Fibroblast of skin of scalp (primary cell): ENCODE results near the gene CCDC32. TPM values are rescaled to one million over a fixed set of nuclear protein-coding genes. Genes with fewer than 3 reads are reported as not detected.
"Not testable (repeated sequence)": the region's sequence is repeated elsewhere in the genome, so short reads cannot be mapped to it uniquely, and the experiment has no call there.

ENCODE experiments used
- DNase-seq: peaks from one replicate; pipeline ENCODE4 v3.0.0-alpha.2; 2013
- polyA plus RNA-seq, 2 experiments: library from polyadenylated mRNA; unstranded; fragments of 120-200 nt; gene quantifications; one replicate each; pipeline ENCODE4 v1.2.1, GENCODE V29; 2013; ENCODE audit not compliant: insufficient read length in 2 of 2

CCDC32 gene
- 15.0 TPM for polyA plus RNA-seq (2013, experiment 1 of 2; ENCODE audit: insufficient read length)
- polyA plus RNA-seq (2013, experiment 2 of 2; ENCODE audit: insufficient read length): 15.5 TPM

GRCh38 chr15:40564591-40565332 lies at the start of gene CCDC32:
Gene CCDC32, minus strand, starts transcription at chr15:40565042. Its CDS starts 2,027 bp downstream, at chr15:40563015.
- peak; percentile 99 for DNase-seq

GRCh38 chr15:40613080-40613479 lies 48.2 kb upstream of the CCDC32 start:
- no peak for DNase-seq

GRCh38 chr15:40603935-40604334 lies 39.1 kb upstream of the CCDC32 start:
- DNase-seq: no peak

- no peak for DNase-seq
Measured at GRCh38 chr15:40600956-40601355, 36.1 kb upstream of the CCDC32 start.

GRCh38 chr15:40598672-40599071 lies 33.8 kb upstream of the CCDC32 start:
- no peak for DNase-seq

GRCh38 chr15:40598126-40598525 lies 33.3 kb upstream of the CCDC32 start:
- peak; percentile 32 for DNase-seq

- no peak for DNase-seq
Measured at GRCh38 chr15:40597024-40597423, 32.2 kb upstream of the CCDC32 start.

- no peak for DNase-seq
Measured at GRCh38 chr15:40595773-40596172, 30.9 kb upstream of the CCDC32 start.

GRCh38 chr15:40595219-40595618 lies 30.4 kb upstream of the CCDC32 start:
- DNase-seq: no peak

GRCh38 chr15:40594429-40594836 lies 29.6 kb upstream of the CCDC32 start:
- DNase-seq: peak; percentile 53

- DNase-seq: peak; percentile 95
Measured at GRCh38 chr15:40593588-40594428, 29.0 kb upstream of the CCDC32 start, which contains the start of gene KNL1. Gene KNL1, plus strand, starts transcription at chr15:40594249. Its CDS starts 8,683 bp downstream, at chr15:40602932.

GRCh38 chr15:40593165-40593564 lies 28.3 kb upstream of the CCDC32 start:
- no peak for DNase-seq

- DNase-seq: no peak
Measured at GRCh38 chr15:40591389-40591788, 26.5 kb upstream of the CCDC32 start.

- no peak for DNase-seq
Measured at GRCh38 chr15:40590667-40591050, 25.8 kb upstream of the CCDC32 start.

GRCh38 chr15:40584191-40584590 lies 19.3 kb upstream of the CCDC32 start:
- DNase-seq: no peak

GRCh38 chr15:40582726-40583246 lies 17.9 kb upstream of the CCDC32 start:
- DNase-seq: peak; percentile 14

GRCh38 chr15:40581796-40582195 lies 17.0 kb upstream of the CCDC32 start:
- DNase-seq: not testable (repeated sequence)

GRCh38 chr15:40578892-40579291 lies 14.1 kb upstream of the CCDC32 start:
- no peak for DNase-seq

- not testable (repeated sequence) for DNase-seq
Measured at GRCh38 chr15:40576914-40577313, 12.1 kb upstream of the CCDC32 start.

GRCh38 chr15:40575113-40575512 lies 10.3 kb upstream of the CCDC32 start:
- DNase-seq: no peak

- peak; percentile 93 for DNase-seq
Measured at GRCh38 chr15:40569129-40569953, 4.5 kb upstream of the CCDC32 start, which contains the start of gene RPUSD2. Gene RPUSD2, plus strand, starts transcription at chr15:40569299. Its CDS starts 39 bp downstream, at chr15:40569338.

GRCh38 chr15:40567111-40567510 lies 2.3 kb upstream of the CCDC32 start:
- peak; percentile 17 for DNase-seq
